SH-SY5Y (cell line): ENCODE results near the gene TRA2B.

Experiments
- GATA2 ChIP-seq: IDR thresholded peaks from 2 replicates; pipeline ENCODE4 v1.6.1; 2011; ENCODE audit warnings: mild to moderate bottlenecking, low read depth, low read length
- GATA3 ChIP-seq: IDR thresholded peaks from 2 replicates; pipeline ENCODE4 v1.6.1; 2011; ENCODE audit warnings: low read depth, mild to moderate bottlenecking, low read length, moderate library complexity

- TF ChIP-seq GATA3 = no peak
- no peak for TF ChIP-seq GATA2
These were observed 10.2 kb downstream of the TRA2B start for GRCh38 chr3:185927501-185928200.
